IMR-90 (cell line): ENCODE results near the gene TRIM73.
"Not testable (repeated sequence)": the region's sequence is repeated elsewhere in the genome, so short reads cannot be mapped to it uniquely, and the experiment has no call there.

Experiments used
- CEBPB ChIP-seq: IDR thresholded peaks from 2 replicates; pipeline ENCODE4 v1.6.1; 2012; ENCODE audit warnings: low read depth, low read length, improper control_type of control experiment
- CHD1 ChIP-seq: IDR thresholded peaks from 2 replicates; pipeline ENCODE4 v1.6.1; 2012; ENCODE audit warnings: low read depth, low read length, improper control_type of control experiment
- FOS ChIP-seq: fragments of 150-350 bp; IDR thresholded peaks from 2 replicates; pipeline ENCODE4 v1.6.1; 2016; ENCODE audit warnings: low read depth, low read length
- POLR2A ChIP-seq: IDR thresholded peaks from 2 replicates; pipeline ENCODE4 v1.6.1; 2012; ENCODE audit warnings: mild to moderate bottlenecking, low read depth, low read length
- RFX5 ChIP-seq: IDR thresholded peaks from 2 replicates; pipeline ENCODE4 v1.8.0; 2012; ENCODE audit warnings: low read depth, mild to moderate bottlenecking, low read length, moderate library complexity
- TF ChIP-seq, protein P1 (sequence below): conservative IDR thresholded peaks from 2 replicates; pipeline ENCODE4 v1.5.1; 2012; ENCODE audit warnings: mild to moderate bottlenecking, low read depth, low read length, improper control_type of control experiment
- TF ChIP-seq, protein P2 (sequence below): fragments of 150-350 bp; IDR thresholded peaks from 2 replicates; pipeline ENCODE4 v1.6.1; 2017; ENCODE audit warnings: mild to moderate bottlenecking, antibody characterized with exemption, low read length, low read depth
- TF ChIP-seq, protein P3 (sequence below): fragments of 150-350 bp; IDR thresholded peaks from 2 replicates; pipeline ENCODE4 v1.6.1; 2016; ENCODE audit warnings: low read depth, mild to moderate bottlenecking, low read length, moderate library complexity, borderline replicate concordance

DNA sequence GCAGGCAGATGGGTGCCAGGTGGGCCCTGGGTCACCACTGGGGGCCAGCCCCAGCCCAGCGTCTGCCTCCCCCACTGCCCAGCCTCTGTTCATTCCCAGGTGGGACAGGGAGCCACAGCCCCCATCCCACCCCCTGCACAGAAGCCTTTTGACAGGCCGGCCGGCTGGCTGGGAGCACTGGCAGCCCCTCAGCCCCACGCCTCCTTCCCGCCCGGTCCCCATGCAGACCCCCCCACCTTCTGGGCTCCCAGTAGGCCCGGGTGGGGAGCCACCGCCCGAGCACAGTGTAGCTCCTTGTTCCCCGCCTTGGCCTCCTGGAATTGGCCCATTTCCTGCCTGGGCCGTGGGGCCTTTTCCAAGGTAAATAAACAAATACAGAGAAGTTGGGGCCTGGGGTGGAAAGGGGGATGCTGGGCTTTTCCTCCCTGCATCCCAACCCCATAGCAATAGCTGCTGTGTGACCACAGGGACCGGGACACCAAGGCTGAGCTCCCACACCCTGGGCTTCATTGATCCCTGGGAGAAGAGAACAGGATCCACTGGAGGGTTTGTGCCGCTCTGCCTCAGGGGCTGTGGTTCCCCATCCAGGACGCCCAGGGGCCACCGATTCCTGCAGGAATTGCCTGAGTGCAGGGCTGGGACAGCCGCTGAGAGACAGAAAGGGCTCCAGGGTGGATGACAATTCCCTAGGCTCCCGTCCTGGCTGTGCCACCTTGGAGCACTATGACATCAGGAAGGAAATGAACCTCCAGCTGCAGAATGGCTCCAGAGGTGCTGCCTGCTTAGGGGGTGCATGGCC is 20.7 kb upstream of the TRIM73 start:
- TF ChIP-seq, protein P1, sequence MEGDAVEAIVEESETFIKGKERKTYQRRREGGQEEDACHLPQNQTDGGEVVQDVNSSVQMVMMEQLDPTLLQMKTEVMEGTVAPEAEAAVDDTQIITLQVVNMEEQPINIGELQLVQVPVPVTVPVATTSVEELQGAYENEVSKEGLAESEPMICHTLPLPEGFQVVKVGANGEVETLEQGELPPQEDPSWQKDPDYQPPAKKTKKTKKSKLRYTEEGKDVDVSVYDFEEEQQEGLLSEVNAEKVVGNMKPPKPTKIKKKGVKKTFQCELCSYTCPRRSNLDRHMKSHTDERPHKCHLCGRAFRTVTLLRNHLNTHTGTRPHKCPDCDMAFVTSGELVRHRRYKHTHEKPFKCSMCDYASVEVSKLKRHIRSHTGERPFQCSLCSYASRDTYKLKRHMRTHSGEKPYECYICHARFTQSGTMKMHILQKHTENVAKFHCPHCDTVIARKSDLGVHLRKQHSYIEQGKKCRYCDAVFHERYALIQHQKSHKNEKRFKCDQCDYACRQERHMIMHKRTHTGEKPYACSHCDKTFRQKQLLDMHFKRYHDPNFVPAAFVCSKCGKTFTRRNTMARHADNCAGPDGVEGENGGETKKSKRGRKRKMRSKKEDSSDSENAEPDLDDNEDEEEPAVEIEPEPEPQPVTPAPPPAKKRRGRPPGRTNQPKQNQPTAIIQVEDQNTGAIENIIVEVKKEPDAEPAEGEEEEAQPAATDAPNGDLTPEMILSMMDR, result not testable (repeated sequence)
- not testable (repeated sequence) for TF ChIP-seq POLR2A, FOS, CHD1, CEBPB, RFX5
- TF ChIP-seq, protein P2, sequence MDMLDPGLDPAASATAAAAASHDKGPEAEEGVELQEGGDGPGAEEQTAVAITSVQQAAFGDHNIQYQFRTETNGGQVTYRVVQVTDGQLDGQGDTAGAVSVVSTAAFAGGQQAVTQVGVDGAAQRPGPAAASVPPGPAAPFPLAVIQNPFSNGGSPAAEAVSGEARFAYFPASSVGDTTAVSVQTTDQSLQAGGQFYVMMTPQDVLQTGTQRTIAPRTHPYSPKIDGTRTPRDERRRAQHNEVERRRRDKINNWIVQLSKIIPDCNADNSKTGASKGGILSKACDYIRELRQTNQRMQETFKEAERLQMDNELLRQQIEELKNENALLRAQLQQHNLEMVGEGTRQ, result not testable (repeated sequence)
- TF ChIP-seq, protein P3, sequence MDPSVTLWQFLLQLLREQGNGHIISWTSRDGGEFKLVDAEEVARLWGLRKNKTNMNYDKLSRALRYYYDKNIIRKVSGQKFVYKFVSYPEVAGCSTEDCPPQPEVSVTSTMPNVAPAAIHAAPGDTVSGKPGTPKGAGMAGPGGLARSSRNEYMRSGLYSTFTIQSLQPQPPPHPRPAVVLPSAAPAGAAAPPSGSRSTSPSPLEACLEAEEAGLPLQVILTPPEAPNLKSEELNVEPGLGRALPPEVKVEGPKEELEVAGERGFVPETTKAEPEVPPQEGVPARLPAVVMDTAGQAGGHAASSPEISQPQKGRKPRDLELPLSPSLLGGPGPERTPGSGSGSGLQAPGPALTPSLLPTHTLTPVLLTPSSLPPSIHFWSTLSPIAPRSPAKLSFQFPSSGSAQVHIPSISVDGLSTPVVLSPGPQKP, result not testable (repeated sequence)
